Activated CD8-positive, alpha-beta memory T cell treated with anti-CD3 and anti-CD28 coated beads for 1 hour (primary cell): ENCODE measurements around the gene ITSN2.
A peak's percentile ranks its signal among the peaks of the same experiment; 100 is the strongest.

Experiments used
- DNase-seq, 2 donors: peaks; one replicate each; pipeline ENCODE4 v3.0.0-alpha.2; 2020; ENCODE audit warnings: low read depth in 1 of 2; ENCODE audit errors: extremely low read depth in 1 of 2

Gene ITSN2

DNA sequence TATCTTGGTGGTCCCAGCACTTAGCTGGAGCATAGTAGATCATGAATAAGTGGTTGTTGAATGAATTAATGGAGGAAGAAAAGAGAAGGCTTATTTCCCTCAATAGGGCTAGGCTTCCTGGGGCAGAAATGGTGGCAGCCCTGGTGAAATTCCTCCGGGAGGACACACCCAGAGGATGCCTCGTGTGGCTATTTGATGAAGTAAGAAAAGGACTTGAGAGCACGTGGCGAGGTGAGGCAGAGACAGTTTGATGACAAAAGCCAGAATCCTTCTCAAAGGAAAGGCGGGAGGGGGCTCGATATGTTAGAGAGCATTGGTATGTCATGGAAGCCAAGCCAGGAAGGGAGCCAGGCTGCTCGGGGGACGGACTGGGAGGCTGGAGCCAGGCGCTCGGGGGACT is 170.8 kb downstream of the ITSN2 start:
- DNase-seq, result no peak

- DNase-seq, result no peak
These were observed 176.8 kb downstream of the ITSN2 start for GRCh38 chr2:24183366-24184069.

DNA sequence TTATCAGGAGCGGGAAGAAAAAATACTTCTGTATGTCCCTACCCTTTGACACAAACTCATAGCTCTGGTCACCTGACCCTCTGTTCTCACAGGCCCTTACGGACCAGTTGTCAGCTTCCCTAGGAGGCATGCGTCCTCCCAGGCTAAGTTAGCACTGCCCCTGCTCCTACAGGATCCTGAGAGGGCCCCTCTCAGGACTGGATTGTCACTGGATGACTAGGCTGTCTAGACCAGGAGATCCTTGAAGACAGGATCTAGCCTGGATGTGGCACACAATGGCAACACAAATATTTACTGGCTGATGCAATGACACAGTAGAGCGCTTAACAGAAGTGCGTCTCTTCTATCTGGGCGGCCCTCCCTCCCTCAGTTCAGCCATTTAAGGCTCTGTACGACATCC is 177.8 kb downstream of the ITSN2 start:
- DNase-seq, result no peak

GRCh38 chr2:24181849-24182248 is 178.5 kb downstream of the ITSN2 start:
- DNase-seq, result no peak

DNA sequence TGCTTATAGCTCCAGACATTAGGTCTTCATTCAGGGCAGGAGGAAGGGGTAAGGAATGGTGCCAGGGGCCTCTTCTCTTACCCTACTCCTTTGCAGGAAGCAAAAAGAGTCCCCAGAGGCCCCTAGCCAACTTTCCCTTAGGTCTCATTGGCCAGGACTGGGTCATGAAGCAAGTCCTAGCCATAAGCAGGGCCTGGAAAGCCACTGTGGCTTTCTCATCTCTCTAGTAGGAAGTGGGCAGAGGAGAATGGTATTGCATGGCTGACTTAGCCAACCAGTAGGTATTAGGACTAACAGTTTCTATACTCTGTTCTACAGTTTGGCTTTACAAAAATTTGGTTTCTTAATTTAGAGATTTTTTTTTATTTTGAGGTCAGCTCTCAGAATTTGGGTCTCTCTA is 180.7 kb downstream of the ITSN2 start:
- DNase-seq, result no peak

DNA sequence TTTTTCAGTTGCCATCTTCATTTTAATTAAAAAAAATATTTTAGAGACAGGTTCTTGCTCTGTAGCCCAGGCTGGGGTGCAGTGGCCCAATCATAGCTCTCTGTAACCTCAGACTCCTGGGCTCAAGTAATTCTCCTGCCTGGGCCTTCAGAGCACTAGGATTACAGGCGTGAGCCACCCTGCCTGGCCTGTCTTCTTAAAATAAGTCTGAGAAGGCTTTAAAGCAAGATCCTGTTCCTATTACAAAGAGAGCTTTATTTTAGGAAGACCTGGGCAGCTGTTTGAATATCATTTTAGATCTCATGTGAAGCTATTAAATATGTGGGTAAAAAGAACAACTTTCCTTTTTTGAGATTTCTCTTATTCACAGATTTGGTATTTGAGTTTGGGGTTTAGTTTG is 184.0 kb downstream of the ITSN2 start:
- no peak for DNase-seq

- DNase-seq, result no peak
These were observed 184.6 kb downstream of the ITSN2 start for GRCh38 chr2:24175631-24176187.

DNA sequence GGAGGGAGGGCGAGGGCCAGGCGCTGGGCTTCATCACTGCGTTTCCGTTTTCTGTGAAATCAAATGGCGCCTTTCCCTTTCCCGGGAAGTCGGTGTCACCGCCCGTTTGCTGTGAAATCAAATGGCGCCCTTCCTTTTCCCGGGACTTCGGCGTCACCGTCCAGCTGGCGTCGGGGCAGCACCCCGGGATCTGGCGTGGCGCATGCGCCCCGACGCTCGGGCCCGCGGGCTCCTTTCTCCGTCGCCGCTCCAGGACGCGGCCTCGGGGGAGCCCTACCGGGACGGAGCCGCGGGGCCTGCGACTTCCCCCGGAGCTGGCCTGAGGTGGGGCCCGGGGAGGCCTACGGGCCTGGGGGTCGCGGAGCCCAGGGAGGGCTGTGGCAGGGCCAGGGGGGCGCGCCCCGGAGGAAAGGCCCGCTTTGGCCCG is 185.5 kb downstream of the ITSN2 start, which contains the start of gene FAM228A:
FAM228A (plus strand) TSS at position 203 of the 427 bp plus-strand sequence. CDS start 428 bp downstream, outside the sequence.
- DNase-seq, result no peak

DNA sequence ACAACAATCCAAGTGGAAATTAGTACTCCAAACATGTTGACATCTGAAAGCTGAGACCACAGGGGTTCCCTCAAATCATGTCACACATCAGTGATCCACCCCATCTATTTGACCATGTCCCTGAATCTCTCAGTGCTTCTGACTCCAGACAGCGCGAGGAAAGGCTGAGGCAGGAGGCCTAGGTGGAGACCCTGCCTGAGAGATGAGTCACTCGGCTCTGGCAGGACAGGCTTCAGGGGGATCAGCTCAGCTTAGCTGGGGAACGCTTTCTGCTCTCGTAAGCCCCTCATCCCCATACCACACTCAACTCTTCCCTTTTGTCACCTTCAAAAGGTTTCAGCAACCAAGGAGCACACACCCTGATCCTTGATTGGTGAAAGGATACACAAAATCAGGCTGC is 191.3 kb downstream of the ITSN2 start:
- DNase-seq, result no peak

GRCh38 chr2:24164416-24164973 is 195.8 kb downstream of the ITSN2 start:
- peak in 1 of 2 donors; percentile 17 for DNase-seq

- no peak for DNase-seq
These were observed 196.7 kb downstream of the ITSN2 start for GRCh38 chr2:24163601-24164000.

DNA sequence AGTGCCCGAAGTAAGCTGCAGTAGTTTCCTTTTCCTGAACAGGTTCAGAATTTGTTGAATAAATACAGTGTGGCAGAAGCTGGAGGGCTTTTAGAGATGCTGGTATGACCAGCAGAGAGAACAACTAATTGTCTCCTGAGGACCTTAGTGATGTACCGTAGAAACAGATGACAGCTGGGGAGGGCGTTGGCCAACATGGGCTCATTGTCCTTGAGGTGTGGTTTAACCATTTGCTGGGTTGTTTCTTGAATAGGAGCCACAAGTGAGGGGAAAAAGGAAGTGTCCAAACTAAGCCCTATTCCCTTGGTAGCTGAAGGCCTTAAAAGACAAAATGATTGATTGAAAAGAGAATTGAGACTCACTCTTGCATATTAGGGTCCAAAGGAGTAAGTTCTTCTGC is 197.2 kb downstream of the ITSN2 start:
- DNase-seq, result no peak

GRCh38 chr2:24162494-24162893 is 197.8 kb downstream of the ITSN2 start:
- no peak for DNase-seq

DNA sequence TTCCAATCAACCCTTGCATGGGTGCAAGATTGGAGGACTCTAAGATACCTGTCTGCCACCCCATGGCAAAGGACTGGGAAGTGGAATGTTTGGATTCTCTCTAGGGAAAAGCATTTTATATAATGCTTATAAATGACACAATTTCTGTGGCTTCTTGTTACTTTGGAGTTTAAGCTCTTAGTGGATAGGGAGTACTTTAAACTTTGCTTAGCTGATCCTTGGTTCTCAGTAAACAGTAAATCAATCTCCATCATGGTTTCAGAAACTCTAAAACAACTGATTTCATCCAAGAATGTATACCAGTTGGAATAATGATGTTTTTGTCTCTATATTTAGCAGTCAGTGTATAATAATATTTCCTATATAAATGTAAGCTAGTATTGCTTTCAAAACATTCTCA is 199.6 kb downstream of the ITSN2 start:
- no peak for DNase-seq

- no peak for DNase-seq
These were observed 200.6 kb downstream of the ITSN2 start for GRCh38 chr2:24159708-24160107.

DNA sequence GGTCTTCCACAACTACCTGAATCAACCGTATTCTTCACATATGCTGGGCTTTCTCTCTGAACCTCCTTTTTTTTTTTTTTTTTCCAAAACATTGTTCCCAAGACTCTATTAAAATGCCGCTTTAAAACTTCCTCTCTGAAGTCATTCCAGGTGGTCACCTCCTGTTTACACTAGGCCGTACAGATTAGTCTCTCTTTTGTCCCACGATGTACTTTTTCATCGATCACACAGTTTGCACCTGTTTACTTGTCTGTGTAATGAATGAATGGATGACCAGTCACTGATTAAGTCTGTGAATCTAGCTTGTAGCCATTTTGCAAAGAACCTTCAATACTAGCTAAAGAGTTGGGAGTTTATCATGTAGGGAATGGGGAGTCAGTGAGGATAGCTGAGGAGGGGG is 202.2 kb downstream of the ITSN2 start:
- no peak for DNase-seq

DNA sequence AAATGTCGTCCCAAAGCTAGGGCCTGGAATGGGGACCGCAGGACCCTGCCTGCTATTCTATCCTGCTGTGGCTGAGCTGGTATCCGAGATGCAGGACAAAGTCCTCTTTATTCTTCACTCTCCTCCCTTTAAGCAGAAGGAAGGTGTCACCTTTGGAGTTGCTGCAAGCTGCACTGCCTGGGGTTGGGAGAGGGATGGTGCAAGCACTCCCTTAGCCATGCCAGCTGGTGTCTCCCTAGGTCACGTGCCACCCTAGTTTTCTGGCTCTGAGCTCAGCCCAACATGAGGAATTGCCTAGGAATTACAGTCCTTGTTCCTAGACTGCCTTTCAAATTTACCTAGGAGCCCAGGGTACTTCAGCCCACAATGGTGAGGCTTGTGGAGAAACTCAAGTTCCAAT is 206.9 kb downstream of the ITSN2 start:
- DNase-seq, result no peak
